Measurements from ENCODE around the gene FAXDC2.

The FAXDC2 gene, protein sequence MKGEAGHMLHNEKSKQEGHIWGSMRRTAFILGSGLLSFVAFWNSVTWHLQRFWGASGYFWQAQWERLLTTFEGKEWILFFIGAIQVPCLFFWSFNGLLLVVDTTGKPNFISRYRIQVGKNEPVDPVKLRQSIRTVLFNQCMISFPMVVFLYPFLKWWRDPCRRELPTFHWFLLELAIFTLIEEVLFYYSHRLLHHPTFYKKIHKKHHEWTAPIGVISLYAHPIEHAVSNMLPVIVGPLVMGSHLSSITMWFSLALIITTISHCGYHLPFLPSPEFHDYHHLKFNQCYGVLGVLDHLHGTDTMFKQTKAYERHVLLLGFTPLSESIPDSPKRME
- long read RNA-seq, partial matches to known transcripts, result 0 of 2 reads
- long read RNA-seq, other reads (novel, unspliced or antisense), result 0 of 2 reads

DNA sequence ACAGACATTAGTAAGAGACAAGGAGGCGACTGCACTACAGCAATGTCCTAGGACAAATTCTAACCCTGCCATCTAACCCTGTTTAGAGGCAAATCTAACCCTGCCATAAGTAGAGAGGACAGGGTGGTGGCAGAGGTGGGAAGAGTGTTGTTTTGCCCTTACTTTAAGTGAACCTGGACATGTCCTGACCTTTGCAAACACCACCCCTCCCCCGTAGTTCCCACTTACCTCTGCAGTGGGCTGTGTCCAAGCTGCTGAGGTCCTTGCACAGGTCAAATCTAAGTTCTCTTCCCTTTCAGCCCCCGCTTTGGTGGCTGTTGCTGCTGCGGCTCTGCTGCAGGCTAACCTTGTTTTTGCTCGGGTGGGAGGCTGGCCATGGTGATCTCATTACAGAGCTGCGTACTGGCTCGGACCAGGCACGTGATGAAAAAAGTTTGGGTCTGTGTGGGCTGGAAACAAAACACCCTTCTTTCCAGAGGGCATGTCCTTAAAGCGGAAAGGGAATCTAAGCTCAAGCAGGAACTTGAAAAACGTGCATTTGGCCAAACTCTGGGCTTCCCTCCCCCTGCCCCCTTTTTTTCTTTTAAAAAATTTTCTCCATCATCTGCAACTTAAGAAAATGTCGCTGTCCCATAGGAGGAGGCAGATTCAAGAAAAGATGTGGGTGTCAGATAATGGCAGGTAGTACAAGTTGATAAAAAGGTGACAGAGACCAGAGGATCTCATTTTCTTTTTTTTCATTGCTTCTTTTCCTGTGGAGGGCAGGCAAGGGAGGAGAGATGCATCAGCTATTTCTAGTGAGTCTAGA lies at the start of gene FAXDC2:
TSS of gene FAXDC2 (minus strand) at position 349 of the 808 bp plus-strand sequence. CDS start 12,425 bp downstream, outside the sequence.
- H3K27ac ChIP-seq (replicated peaks), result peak within 1 kb of the TSS; percentile 46
- H3K4me3 ChIP-seq (replicated peaks; ENCODE audit: insufficient read depth, low read length), result no peak within 1 kb of the TSS
- DNase-seq (ENCODE audit: low read depth in 1 of 2, low spot score in 1 of 2), result peak; percentile 37 to 45
- no peak for TF ChIP-seq CTCF (IDR thresholded peaks at IDR 0.05; ENCODE audit: insufficient read depth, low read length)
- no peak for TF ChIP-seq POLR2AphosphoS5 (IDR thresholded peaks at IDR 0.05; ENCODE audit: low read depth)
- TF ChIP-seq GABPA (IDR thresholded peaks at IDR 0.05; ENCODE audit: low read depth), result no peak
- no peak for TF ChIP-seq SPI1 (IDR thresholded peaks at IDR 0.05; ENCODE audit: borderline replicate concordance, low read depth)
- no peak for TF ChIP-seq REST (IDR thresholded peaks at IDR 0.05; ENCODE audit: insufficient replicate concordance, low read depth)
- no peaks in the 10 kb centered on the region for H3K27me3 ChIP-seq (ENCODE audit: insufficient read depth, poor library complexity, severe bottlenecking)

GRCh38 chr5:154900066-154900465 lies 49.7 kb upstream of the FAXDC2 start:
- no peak for TF ChIP-seq SPI1 (IDR thresholded peaks at IDR 0.05; ENCODE audit: borderline replicate concordance, low read depth)
- TF ChIP-seq POLR2AphosphoS5 (IDR thresholded peaks at IDR 0.05; ENCODE audit: low read depth), result no peak
- no peak overlapping the region for H3K4me3 ChIP-seq (replicated peaks; ENCODE audit: insufficient read depth, low read length)
- H3K27ac ChIP-seq (replicated peaks), result no peak overlapping the region
- H3K27me3 ChIP-seq (ENCODE audit: insufficient read depth, poor library complexity, severe bottlenecking), result no peaks in the 10 kb centered on the region
- no peak for DNase-seq (ENCODE audit: low read depth in 1 of 2, low spot score in 1 of 2)

DNA sequence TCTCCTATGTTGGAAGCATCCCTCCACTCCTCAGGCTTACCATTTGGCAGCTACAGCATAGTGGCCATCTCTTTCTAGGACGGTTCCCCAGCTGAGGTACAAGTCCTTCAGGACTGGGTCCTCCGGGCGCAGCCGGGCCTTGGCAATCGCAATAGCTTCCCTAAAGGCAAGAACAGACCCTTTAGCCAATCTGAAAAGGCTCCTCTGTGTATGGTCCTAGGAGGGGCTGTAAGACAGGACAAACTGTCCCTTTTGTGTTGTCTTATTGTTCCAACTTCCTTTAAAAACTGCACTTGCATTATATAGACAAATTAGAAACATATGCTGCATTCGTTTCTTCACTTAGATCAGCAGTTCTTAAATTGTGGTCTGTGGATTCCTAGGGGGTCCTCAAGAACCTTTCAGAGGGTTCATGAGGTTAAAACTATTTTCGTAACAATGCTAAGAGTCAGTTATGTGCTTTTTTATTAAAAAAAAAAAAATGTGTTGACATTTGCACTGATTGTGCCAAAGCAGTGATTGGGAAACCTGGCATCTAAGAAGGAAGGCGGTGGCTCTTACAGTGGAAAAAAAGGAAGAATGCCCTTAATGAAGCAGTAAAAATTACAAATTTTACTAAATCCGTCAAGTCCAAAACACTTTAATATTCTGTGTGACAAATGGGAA lies 48.9 kb upstream of the FAXDC2 start:
- no peak for TF ChIP-seq GABPA (IDR thresholded peaks at IDR 0.05; ENCODE audit: low read depth)
- no peak for TF ChIP-seq SPI1 (IDR thresholded peaks at IDR 0.05; ENCODE audit: borderline replicate concordance, low read depth)
- no peak for TF ChIP-seq REST (IDR thresholded peaks at IDR 0.05; ENCODE audit: insufficient replicate concordance, low read depth)
- no peak for TF ChIP-seq POLR2AphosphoS5 (IDR thresholded peaks at IDR 0.05; ENCODE audit: low read depth)
- no peak for TF ChIP-seq CTCF (IDR thresholded peaks at IDR 0.05; ENCODE audit: insufficient read depth, low read length)
- no peak overlapping the region for H3K27ac ChIP-seq (replicated peaks)
- H3K4me3 ChIP-seq (replicated peaks; ENCODE audit: insufficient read depth, low read length), result no peak overlapping the region
- H3K27me3 ChIP-seq (ENCODE audit: insufficient read depth, poor library complexity, severe bottlenecking), result no peaks in the 10 kb centered on the region
- no peak for DNase-seq (ENCODE audit: low read depth in 1 of 2, low spot score in 1 of 2)

DNA sequence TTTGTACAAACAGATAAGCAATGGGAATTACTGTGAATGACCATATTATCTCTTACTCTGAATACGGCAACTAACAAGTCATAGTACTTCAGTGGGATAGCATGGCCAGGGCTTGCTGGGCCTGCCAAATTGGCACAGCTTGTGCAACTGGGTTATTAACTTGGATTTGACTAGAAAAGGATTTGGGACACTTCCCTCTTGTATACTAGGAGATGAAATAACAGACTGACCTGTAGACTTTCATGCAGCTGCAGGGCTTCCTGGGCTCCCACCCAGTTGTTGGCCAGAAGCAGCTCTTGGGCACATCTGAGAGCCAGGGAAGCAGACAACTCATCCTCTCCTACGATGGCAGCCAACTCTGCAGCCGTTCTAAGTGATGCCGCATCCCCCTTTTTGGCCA lies 47.8 kb upstream of the FAXDC2 start:
- H3K27ac ChIP-seq (replicated peaks), result no peak overlapping the region
- TF ChIP-seq GABPA (IDR thresholded peaks at IDR 0.05; ENCODE audit: low read depth) (no peak), POLR2AphosphoS5 (IDR thresholded peaks at IDR 0.05; ENCODE audit: low read depth) (no peak)
- H3K27me3 ChIP-seq (ENCODE audit: insufficient read depth, poor library complexity, severe bottlenecking), result no peaks in the 10 kb centered on the region
- H3K4me3 ChIP-seq (replicated peaks; ENCODE audit: insufficient read depth, low read length), result no peak overlapping the region
- no peak for DNase-seq (ENCODE audit: low read depth in 1 of 2, low spot score in 1 of 2)

All from HL-60 (cell line).